Measurements from ENCODE around the gene MED12.

The MED12 gene

GRCh38 chrX:71181910-71182799 is 63.8 kb downstream of the MED12 start (continued):
- no peak for TF ChIP-seq MZF1 (tag by site-specific recombination; IDR thresholded peaks at IDR 0.05; ENCODE audit: borderline replicate concordance)
- TF ChIP-seq ZNF704 (tag by site-specific recombination; IDR thresholded peaks at IDR 0.05) = no peak
- TF ChIP-seq FEZF1 (tag by site-specific recombination; IDR thresholded peaks at IDR 0.05) = peak; percentile 55
- TF ChIP-seq ZNF621 (tag by site-specific recombination; IDR thresholded peaks at IDR 0.05) = no peak
- TF ChIP-seq ZNF114 (tag by site-specific recombination; IDR thresholded peaks at IDR 0.05) = no peak
- no peak for TF ChIP-seq ZSCAN4 (tag by site-specific recombination; IDR thresholded peaks at IDR 0.05)
- no peak for TF ChIP-seq ZNF639 (tag by site-specific recombination; IDR thresholded peaks at IDR 0.05)
- no peak for TF ChIP-seq ZNF404 (tag by site-specific recombination; IDR thresholded peaks at IDR 0.05)
- TF ChIP-seq ZNF16 (tag by site-specific recombination; IDR thresholded peaks at IDR 0.05; ENCODE audit: low read depth) = no peak
- no peak for TF ChIP-seq ZSCAN16 (tag by site-specific recombination; IDR thresholded peaks at IDR 0.05)
- no peak for TF ChIP-seq ZNF514 (tag by site-specific recombination; IDR thresholded peaks at IDR 0.05)
- no peak for TF ChIP-seq ZNF423 (tag by site-specific recombination; IDR thresholded peaks at IDR 0.05)
- no peak for TF ChIP-seq ZNF311 (tag by site-specific recombination; IDR thresholded peaks at IDR 0.05; ENCODE audit: borderline replicate concordance)
- TF ChIP-seq ZNF843 (tag by site-specific recombination; IDR thresholded peaks at IDR 0.05) = 0 out of 2 replicates have a peak, but pooled peaks have one; percentile 28
- no peak for TF ChIP-seq ZBTB6 (tag by site-specific recombination; IDR thresholded peaks at IDR 0.05)
- no peak for TF ChIP-seq ZNF488 (tag by site-specific recombination; IDR thresholded peaks at IDR 0.05)
- TF ChIP-seq BCL11B (tag by site-specific recombination; IDR thresholded peaks at IDR 0.05; ENCODE audit: low read depth) = no peak
- no peak for TF ChIP-seq ZNF19 (tag by site-specific recombination; IDR thresholded peaks at IDR 0.05; ENCODE audit: low read depth)
- no peak for TF ChIP-seq ZNF280D (tag by site-specific recombination; IDR thresholded peaks at IDR 0.05)
- TF ChIP-seq ZBTB17 (tag by site-specific recombination; IDR thresholded peaks at IDR 0.05) = peak; percentile 65; the same call in 1 of the 2 replicates
- no peak for TF ChIP-seq ZBTB10 (tag by site-specific recombination; IDR thresholded peaks at IDR 0.05)
- TF ChIP-seq ZNF140 (tag by site-specific recombination; IDR thresholded peaks at IDR 0.05) = no peak
- TF ChIP-seq HOXC10 (CRISPR knock-in tag; IDR thresholded peaks at IDR 0.05) = no peak
- no peak for TF ChIP-seq ZNF223 (tag by site-specific recombination; IDR thresholded peaks at IDR 0.05)
- peak; percentile 55; the same call in 1 of the 2 replicates for TF ChIP-seq ZNF777 (tag by site-specific recombination; IDR thresholded peaks at IDR 0.05; ENCODE audit: borderline replicate concordance)
- no peak for TF ChIP-seq ZNF10 (tag by site-specific recombination; IDR thresholded peaks at IDR 0.05)
- TF ChIP-seq ZXDB (tag by site-specific recombination; IDR thresholded peaks at IDR 0.05) = peak; percentile 65
